Measurements from ENCODE around the gene TMEM243. TPM values are rescaled to one million over a fixed set of nuclear protein-coding genes. Genes with fewer than 3 reads are reported as not detected.

Gene TMEM243
- total and polyA plus RNA-seq, 2 experiments from 2014 or later: 47.7 to 49.4 TPM

DNA sequence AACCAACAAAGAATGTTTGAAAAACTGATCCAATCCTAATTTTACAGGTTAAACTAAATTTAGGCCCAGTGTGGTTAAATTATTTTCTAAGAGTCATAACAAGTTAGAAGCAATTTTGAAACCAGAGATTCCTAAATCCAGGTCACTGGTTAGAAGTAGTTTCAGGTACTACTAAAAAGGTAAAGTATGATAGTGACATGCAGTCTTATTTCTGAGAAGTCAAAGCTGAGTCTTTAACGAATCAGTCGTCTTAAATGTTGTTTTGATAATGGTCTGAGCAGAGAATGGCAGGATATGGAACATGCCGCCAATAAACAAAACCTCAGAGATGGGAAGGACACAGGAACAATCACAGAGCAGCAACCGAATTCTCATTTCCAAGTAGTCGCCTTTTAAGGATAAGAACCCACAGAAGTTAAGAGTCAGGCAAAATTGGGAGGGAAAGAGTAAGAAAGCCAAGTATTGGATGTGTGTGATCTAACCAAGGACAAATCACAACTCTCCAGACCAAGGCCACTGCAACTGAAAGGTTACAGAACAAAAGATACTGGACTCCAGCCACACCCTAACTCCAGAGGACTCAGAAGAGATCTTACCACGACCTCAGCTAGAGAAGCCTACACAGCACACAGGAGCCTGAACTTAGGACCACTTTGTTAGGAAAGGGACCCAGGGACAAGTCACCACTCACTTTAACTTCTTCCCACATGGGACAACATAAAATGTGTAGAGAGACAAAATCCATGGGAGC is 19.7 kb downstream of the TMEM243 start:
- no peak for TF ChIP-seq EZH2phosphoT487 (IDR thresholded peaks at IDR 0.05; ENCODE audit: low read depth, severe bottlenecking, unreplicated experiment)
- TF ChIP-seq EZH2 (IDR thresholded peaks at IDR 0.05; ENCODE audit: borderline replicate concordance): no peak
- TF ChIP-seq, protein P1, sequence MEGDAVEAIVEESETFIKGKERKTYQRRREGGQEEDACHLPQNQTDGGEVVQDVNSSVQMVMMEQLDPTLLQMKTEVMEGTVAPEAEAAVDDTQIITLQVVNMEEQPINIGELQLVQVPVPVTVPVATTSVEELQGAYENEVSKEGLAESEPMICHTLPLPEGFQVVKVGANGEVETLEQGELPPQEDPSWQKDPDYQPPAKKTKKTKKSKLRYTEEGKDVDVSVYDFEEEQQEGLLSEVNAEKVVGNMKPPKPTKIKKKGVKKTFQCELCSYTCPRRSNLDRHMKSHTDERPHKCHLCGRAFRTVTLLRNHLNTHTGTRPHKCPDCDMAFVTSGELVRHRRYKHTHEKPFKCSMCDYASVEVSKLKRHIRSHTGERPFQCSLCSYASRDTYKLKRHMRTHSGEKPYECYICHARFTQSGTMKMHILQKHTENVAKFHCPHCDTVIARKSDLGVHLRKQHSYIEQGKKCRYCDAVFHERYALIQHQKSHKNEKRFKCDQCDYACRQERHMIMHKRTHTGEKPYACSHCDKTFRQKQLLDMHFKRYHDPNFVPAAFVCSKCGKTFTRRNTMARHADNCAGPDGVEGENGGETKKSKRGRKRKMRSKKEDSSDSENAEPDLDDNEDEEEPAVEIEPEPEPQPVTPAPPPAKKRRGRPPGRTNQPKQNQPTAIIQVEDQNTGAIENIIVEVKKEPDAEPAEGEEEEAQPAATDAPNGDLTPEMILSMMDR (IDR thresholded peaks at IDR 0.05; ENCODE audit: poor library complexity): no peak
- Histone ChIP-seq H3K4me1 (ENCODE audit: insufficient read depth) (no peaks in the 10 kb centered on the region), H4K20me1 (ENCODE audit: insufficient read depth, poor library complexity, severe bottlenecking) (no peaks in the 10 kb centered on the region), H3K36me3 (replicated peaks; ENCODE audit: insufficient read depth, low read depth) (no peaks in the 10 kb centered on the region), H3K9me3 (ENCODE audit: low read depth) (no peaks in the 10 kb centered on the region), H3K4me2 (no peak overlapping the region), H3K27me3 (no peaks in the 10 kb centered on the region), H3K79me2 (peaks cover 34% of the 10 kb centered on the region), H2AFZ (no peak overlapping the region), H3K4me3 (no peak overlapping the region), H3K9me2 (replicated peaks; ENCODE audit: insufficient read depth) (no peaks in the 10 kb centered on the region), H3K27ac (peak overlapping the region; percentile 36)
- WGBS (ENCODE audit: low lambda C conversion rate, missing lambda C conversion rate): 94% methylated on average over 6 of the region's 6 CpGs
- DNase-seq (ENCODE audit: low spot score): no peak

DNA sequence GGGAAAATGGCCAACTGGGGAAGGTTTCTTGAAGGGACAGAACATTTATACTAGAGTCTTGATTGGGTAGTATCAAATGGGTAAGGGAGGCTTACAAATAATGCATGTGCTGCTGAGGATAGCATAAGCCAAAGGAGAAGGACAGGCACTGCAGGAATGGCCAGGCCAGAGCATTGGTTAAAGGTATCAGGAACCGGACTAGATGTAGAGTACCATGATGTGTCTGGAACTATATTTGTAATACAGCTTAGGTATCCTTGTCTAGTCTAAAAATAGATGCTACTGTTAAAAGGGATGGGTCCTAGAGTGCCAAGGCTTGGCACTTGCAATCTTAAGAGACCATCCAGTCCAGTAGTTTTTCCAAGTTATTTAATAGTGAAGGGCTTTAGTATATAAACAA is 20.3 kb downstream of the TMEM243 start:
- Histone ChIP-seq H3K4me1 (ENCODE audit: insufficient read depth) (no peaks in the 10 kb centered on the region), H3K4me2 (no peak overlapping the region), H3K4me3 (no peak overlapping the region), H3K9me2 (replicated peaks; ENCODE audit: insufficient read depth) (no peaks in the 10 kb centered on the region), H3K27ac (peak overlapping the region; percentile 36), H3K36me3 (replicated peaks; ENCODE audit: insufficient read depth, low read depth) (no peaks in the 10 kb centered on the region), H3K79me2 (peaks cover 30% of the 10 kb centered on the region), H3K9me3 (ENCODE audit: low read depth) (no peaks in the 10 kb centered on the region), H3K27me3 (no peaks in the 10 kb centered on the region), H2AFZ (no peak overlapping the region), H4K20me1 (ENCODE audit: insufficient read depth, poor library complexity, severe bottlenecking) (no peaks in the 10 kb centered on the region)
- TF ChIP-seq, protein P1 (IDR thresholded peaks at IDR 0.05; ENCODE audit: poor library complexity): no peak
- TF ChIP-seq EZH2phosphoT487 (IDR thresholded peaks at IDR 0.05; ENCODE audit: low read depth, severe bottlenecking, unreplicated experiment): no peak
- TF ChIP-seq EZH2 (IDR thresholded peaks at IDR 0.05; ENCODE audit: borderline replicate concordance): no peak
- no peak for DNase-seq (ENCODE audit: low spot score)
- 100% methylated on average over 1 of the region's 1 CpG for WGBS (ENCODE audit: low lambda C conversion rate, missing lambda C conversion rate)

DNA sequence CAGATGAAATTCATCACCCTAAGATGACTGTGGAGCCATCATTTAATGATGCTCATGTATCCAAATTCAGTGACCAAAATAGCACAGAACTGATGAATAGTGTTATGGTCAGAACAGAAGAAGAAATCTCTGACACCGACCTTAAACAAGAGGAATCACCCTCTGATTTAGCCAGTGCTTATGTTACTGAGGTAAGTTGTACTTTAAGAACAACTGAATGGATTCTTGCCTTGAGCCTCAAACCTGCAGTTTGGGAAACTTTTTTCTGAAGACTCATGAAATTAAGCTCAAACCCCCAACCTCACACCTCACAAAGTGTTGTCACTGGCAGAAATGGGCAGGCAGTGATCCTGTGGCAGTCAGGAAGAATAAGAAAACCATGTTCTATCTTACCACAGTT is 25.6 kb downstream of the TMEM243 start:
- Histone ChIP-seq H3K4me2 (no peak overlapping the region), H3K27ac (no peak overlapping the region), H3K27me3 (no peaks in the 10 kb centered on the region), H3K9me2 (replicated peaks; ENCODE audit: insufficient read depth) (no peaks in the 10 kb centered on the region), H2AFZ (no peak overlapping the region), H3K4me1 (ENCODE audit: insufficient read depth) (no peaks in the 10 kb centered on the region), H3K9me3 (ENCODE audit: low read depth) (no peaks in the 10 kb centered on the region), H4K20me1 (ENCODE audit: insufficient read depth, poor library complexity, severe bottlenecking) (no peaks in the 10 kb centered on the region), H3K79me2 (peaks cover 3% of the 10 kb centered on the region), H3K36me3 (replicated peaks; ENCODE audit: insufficient read depth, low read depth) (no peaks in the 10 kb centered on the region), H3K4me3 (no peak overlapping the region)
- no peak for DNase-seq (ENCODE audit: low spot score)
- 100% methylated on average over 1 of the region's 1 CpG for WGBS (ENCODE audit: low lambda C conversion rate, missing lambda C conversion rate)
- TF ChIP-seq EZH2phosphoT487 (IDR thresholded peaks at IDR 0.05; ENCODE audit: low read depth, severe bottlenecking, unreplicated experiment) (no peak), EZH2 (IDR thresholded peaks at IDR 0.05; ENCODE audit: borderline replicate concordance) (no peak)
- TF ChIP-seq, protein P1 (IDR thresholded peaks at IDR 0.05; ENCODE audit: poor library complexity): no peak
